H1 (cell line): ENCODE measurements around the gene GIPR.

Experiments
- BACH1 ChIP-seq: IDR thresholded peaks from 2 replicates; pipeline ENCODE4 v1.6.1; 2012; ENCODE audit warnings: low read length, improper control_type of control experiment
- EZH2 ChIP-seq: fragments of 200-600 bp; sonication (generic); IDR thresholded peaks from 2 replicates; pipeline ENCODE4 v1.7.1; 2012; ENCODE audit warnings: low read depth, mild to moderate bottlenecking, moderate library complexity, low read length, inconsistent platforms; ENCODE audit not compliant: severe bottlenecking
- MAFK ChIP-seq: IDR thresholded peaks from 2 replicates; pipeline ENCODE4 v1.6.1; 2012; ENCODE audit warnings: low read depth, mild to moderate bottlenecking, improper control_type of control experiment, low read length
- TF ChIP-seq, protein P1 (sequence below), 3 experiments: IDR thresholded peaks; 1 replicate in 2 of 3; 2 replicates in 1 of 3; pipeline versions ENCODE4 v1.5.1 to v1.6.1; 2011; ENCODE audit warnings: low read length in 3 of 3, mild to moderate bottlenecking in 3 of 3, inconsistent platforms in 2 of 3, low read depth in 1 of 3, moderate library complexity in 1 of 3; ENCODE audit not compliant: insufficient read depth in 1 of 3; ENCODE audit errors: control extremely low read depth in 1 of 3

DNA sequence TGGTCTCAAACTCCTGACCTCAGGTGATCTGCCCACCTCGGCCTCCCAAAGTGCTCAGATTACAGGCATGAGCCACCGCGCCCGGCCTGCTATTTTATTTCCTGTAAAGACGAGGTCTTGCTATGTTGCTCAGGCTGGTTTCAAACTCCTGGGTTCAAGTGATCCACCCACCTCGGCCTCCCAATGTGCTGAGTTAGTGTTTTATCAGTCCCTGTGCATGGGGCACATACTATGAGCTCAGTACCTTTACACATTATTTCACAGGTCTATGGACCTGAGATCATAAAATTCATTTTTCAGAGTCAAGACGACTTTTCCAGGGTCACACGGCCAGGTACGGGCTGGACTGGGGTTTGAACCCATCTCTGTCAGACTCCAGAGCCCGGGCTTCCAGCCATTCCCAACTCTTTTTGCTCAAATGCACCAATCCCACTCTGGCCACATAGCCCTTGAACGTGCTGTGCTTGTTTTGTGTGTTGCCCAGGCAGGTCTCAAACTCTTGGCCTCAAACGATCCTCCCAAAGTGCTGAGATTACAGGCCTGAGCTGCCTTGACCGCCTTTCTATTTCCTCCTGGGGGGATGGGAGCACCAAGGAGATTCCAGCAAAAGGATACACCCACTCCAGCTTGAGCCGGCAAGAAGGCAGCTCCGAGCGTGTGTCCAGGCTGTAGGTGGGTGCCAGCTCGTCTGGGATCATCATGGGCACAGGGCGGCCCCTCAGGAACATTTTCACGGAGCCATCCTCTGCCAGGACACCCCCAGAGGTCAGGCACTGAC, 29.9 kb upstream of the GIPR start:
- no peak for TF ChIP-seq EZH2
- TF ChIP-seq MAFK: no peak
- TF ChIP-seq, protein P1, sequence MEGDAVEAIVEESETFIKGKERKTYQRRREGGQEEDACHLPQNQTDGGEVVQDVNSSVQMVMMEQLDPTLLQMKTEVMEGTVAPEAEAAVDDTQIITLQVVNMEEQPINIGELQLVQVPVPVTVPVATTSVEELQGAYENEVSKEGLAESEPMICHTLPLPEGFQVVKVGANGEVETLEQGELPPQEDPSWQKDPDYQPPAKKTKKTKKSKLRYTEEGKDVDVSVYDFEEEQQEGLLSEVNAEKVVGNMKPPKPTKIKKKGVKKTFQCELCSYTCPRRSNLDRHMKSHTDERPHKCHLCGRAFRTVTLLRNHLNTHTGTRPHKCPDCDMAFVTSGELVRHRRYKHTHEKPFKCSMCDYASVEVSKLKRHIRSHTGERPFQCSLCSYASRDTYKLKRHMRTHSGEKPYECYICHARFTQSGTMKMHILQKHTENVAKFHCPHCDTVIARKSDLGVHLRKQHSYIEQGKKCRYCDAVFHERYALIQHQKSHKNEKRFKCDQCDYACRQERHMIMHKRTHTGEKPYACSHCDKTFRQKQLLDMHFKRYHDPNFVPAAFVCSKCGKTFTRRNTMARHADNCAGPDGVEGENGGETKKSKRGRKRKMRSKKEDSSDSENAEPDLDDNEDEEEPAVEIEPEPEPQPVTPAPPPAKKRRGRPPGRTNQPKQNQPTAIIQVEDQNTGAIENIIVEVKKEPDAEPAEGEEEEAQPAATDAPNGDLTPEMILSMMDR (IDR thresholded peaks at IDR 0.05; ENCODE audit: control extremely low read depth in 1 of 3, insufficient read depth in 1 of 3, low read depth in 1 of 3, low read length in 3 of 3): no peak
- no peak for TF ChIP-seq BACH1
